Measurements from ENCODE around the gene SFSWAP.
"Not testable (repeated sequence)": the region's sequence is repeated elsewhere in the genome, so short reads cannot be mapped to it uniquely, and the experiment has no call there.

SFSWAP gene

GRCh38 chr12:131756441-131756840 lies 45.6 kb downstream of the SFSWAP start:
- no peak for DNase-seq (ENCODE audit: low read depth in 2 of 3, low spot score in 1 of 3)

GRCh38 chr12:131757111-131757510 lies 46.2 kb downstream of the SFSWAP start:
- DNase-seq (ENCODE audit: low read depth in 2 of 3, low spot score in 1 of 3): no peak

- no peak for DNase-seq (ENCODE audit: low read depth in 2 of 3, low spot score in 1 of 3)
Observed at GRCh38 chr12:131758016-131758739, 47.3 kb downstream of the SFSWAP start.

GRCh38 chr12:131759176-131759575 lies 48.3 kb downstream of the SFSWAP start:
- DNase-seq (ENCODE audit: low read depth in 2 of 3, low spot score in 1 of 3): no peak

GRCh38 chr12:131761638-131762037 lies 50.7 kb downstream of the SFSWAP start:
- DNase-seq (ENCODE audit: low read depth in 2 of 3, low spot score in 1 of 3): no peak

GRCh38 chr12:131764738-131765137 lies 53.8 kb downstream of the SFSWAP start:
- DNase-seq (ENCODE audit: low read depth in 2 of 3, low spot score in 1 of 3): no peak

- DNase-seq (ENCODE audit: low read depth in 2 of 3, low spot score in 1 of 3): no peak
Observed at GRCh38 chr12:131765961-131766360, 55.1 kb downstream of the SFSWAP start.

GRCh38 chr12:131766382-131767107 lies 55.7 kb downstream of the SFSWAP start:
- DNase-seq (ENCODE audit: low read depth in 2 of 3, low spot score in 1 of 3): no peak

- DNase-seq (ENCODE audit: low read depth in 2 of 3, low spot score in 1 of 3): no peak
Observed at GRCh38 chr12:131770120-131770519, 59.2 kb downstream of the SFSWAP start.

- no peak for DNase-seq (ENCODE audit: low read depth in 2 of 3, low spot score in 1 of 3)
Observed at GRCh38 chr12:131771965-131772364, 61.1 kb downstream of the SFSWAP start.

- DNase-seq (ENCODE audit: low read depth in 2 of 3, low spot score in 1 of 3): no peak
Observed at GRCh38 chr12:131773582-131774221, 62.8 kb downstream of the SFSWAP start.

- no peak for DNase-seq (ENCODE audit: low read depth in 2 of 3, low spot score in 1 of 3)
Observed at GRCh38 chr12:131774576-131775391, 63.9 kb downstream of the SFSWAP start.

GRCh38 chr12:131775392-131776236 lies 64.7 kb downstream of the SFSWAP start:
- no peak for DNase-seq (ENCODE audit: low read depth in 2 of 3, low spot score in 1 of 3)

- no peak for DNase-seq (ENCODE audit: low read depth in 2 of 3, low spot score in 1 of 3)
Observed at GRCh38 chr12:131776237-131776889, 65.5 kb downstream of the SFSWAP start.

GRCh38 chr12:131777269-131777668 lies 66.4 kb downstream of the SFSWAP start:
- not testable (repeated sequence) for DNase-seq (ENCODE audit: low read depth in 2 of 3, low spot score in 1 of 3)

- DNase-seq (ENCODE audit: low read depth in 2 of 3, low spot score in 1 of 3): no peak
Observed at GRCh38 chr12:131779027-131779426, 68.1 kb downstream of the SFSWAP start.

GRCh38 chr12:131782061-131782460 lies 71.2 kb downstream of the SFSWAP start:
- no peak for DNase-seq (ENCODE audit: low read depth in 2 of 3, low spot score in 1 of 3)

GRCh38 chr12:131783915-131784541 lies 73.1 kb downstream of the SFSWAP start:
- DNase-seq (ENCODE audit: low read depth in 2 of 3, low spot score in 1 of 3): no peak
